HG03521 (cell line): ENCODE measurements around the gene MMEL1.

Experiments used
- ATAC-seq: cut with Tn5 transposase; IDR thresholded peaks from one replicate; pipeline ENCODE4 v1.9.1; 2021; ENCODE audit warnings: mild to moderate bottlenecking, moderate library complexity; ENCODE audit not compliant: unreplicated experiment

Gene MMEL1

DNA sequence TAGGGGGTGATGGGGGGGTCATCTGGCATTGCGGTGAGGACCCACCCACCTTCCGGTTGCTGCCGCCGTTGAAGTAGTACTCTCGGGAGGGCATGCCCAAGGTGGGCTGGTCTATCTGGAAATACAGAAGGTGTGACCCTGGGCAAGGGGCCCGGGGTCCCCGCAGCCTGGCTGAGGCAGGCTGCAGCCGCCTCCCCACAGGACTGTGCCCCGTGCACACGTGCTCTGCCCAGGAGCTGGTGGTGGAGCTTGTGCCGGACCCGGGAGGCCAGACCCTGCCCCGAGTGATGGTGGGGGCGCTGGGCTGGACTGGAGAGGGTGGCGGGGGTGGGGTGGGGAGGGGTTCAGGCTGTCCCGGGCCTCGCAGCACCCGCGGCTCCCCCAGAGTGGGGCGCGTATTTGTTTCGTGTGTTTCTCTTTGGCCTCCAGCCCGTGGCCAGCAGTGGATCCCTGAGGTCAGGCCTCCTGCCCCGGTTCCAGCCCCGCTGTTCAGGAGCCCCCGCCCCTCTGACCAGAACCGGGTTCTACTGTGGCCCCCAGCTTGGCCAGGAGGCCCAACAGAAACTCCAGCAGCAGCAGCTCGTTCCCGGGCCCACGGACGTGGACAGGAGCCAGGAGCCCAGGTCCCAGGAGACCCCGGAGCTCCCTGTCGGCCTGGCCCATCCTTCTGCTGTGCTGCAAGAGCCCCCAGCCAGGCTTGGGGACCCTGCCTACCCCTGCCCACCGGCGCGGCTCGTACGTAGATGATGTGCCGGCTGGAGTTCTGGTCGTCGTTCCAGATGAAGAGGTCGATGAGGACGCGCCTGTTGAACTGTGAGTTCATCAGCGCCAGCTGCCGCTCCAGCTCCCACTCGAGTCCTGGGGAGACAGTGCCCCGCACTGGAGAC is 27.1 kb downstream of the MMEL1 start:
- no peak for ATAC-seq

DNA sequence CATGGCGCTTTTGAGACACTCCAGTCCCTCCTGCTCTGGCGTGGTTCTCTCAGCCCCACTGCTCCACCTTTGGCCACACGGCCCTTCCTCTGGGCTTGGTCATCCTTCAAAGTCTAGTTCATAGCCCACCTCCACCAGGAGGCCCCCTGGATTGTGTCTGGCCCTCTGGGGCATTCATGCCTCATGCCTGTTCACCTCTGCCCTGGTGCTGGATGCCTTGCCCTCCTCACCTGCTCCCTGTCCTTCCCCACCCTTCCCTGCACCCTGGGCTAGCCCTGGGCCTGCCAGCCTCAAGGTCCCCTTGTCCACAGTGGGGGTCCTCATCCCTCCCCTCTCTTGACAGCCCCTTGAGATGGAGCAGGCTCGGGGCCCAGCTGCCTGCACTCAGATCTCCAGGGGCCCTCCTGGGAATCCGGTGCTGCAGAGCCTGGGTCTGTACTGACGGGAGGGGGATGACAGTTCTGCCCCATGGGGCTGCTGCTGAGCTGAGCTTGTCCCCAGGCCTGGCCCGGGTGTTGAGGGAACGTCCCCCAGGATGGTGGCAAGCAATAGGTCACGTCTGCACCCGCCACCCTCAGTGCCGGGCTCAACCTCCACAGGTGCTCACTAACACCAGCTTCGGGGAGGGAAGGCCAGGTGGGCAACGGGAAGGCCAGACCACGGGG is 27.8 kb downstream of the MMEL1 start:
- ATAC-seq: no peak

- no peak for ATAC-seq
These were observed 28.5 kb downstream of the MMEL1 start for GRCh38 chr1:2604156-2604843.

DNA sequence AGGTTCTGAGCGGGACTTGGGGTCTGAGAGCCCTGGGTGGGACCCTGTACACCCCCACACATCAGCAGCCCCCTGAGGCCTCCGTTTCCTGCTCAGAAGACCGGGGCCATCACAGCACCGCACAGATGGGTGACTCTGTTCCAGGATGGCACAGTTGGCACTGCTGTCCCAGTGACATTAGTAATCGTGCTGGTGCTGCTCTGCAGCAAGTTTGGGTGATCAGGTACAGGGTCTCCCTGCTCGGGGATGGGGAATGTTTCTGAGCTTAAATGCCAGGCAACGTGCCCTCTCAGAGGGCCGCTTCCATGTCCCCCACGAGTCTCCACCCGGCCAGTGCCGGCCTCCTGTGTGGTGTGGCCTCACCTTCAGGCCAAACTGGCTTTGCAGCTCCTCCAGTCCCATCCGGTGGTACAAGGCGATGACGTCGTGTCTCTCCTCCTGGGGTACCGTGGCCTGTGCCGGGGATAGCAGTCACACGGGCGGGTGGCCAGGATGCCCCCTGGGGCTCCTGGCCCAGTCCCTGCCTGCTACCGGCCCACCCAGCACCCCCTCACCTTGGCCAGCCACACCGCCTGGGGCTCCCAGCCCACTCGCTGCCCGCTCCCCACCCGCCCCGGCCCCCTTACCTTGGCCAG is 29.2 kb downstream of the MMEL1 start:
- no peak for ATAC-seq

GRCh38 chr1:2602866-2603520 is 29.8 kb downstream of the MMEL1 start:
- no peak for ATAC-seq

- ATAC-seq: no peak
These were observed 30.4 kb downstream of the MMEL1 start for GRCh38 chr1:2602311-2602835.

GRCh38 chr1:2601721-2602303 is 31.0 kb downstream of the MMEL1 start:
- ATAC-seq: no peak

DNA sequence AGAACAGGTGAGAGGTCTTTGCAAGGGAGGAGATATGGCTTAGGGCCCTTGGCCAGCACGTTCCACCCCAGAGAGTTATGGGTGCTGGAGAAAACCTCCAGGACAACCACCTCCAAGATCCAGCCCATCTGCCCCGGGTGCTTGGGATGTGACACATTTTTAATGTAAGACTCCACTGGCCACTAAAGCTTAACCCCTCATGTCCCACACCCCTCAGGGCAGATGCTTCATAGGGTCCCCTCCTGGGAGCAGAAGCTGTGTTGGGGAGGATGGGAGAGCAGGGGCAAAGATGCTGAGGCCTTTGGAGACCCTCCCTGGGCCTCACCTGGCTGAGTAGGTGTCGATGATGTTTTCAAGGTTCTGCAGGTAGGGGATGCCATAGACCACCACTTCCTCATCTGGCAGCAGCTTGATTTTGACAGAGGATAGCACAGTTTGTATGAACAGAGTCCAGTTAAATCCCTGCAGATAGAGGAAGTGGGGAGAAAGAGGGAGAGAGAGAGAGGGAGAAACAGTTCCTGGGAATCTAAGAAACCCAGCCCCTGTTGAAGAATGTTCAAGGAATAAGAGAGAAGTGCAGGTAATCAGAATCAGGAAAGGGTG is 34.4 kb downstream of the MMEL1 start:
- ATAC-seq: no peak

DNA sequence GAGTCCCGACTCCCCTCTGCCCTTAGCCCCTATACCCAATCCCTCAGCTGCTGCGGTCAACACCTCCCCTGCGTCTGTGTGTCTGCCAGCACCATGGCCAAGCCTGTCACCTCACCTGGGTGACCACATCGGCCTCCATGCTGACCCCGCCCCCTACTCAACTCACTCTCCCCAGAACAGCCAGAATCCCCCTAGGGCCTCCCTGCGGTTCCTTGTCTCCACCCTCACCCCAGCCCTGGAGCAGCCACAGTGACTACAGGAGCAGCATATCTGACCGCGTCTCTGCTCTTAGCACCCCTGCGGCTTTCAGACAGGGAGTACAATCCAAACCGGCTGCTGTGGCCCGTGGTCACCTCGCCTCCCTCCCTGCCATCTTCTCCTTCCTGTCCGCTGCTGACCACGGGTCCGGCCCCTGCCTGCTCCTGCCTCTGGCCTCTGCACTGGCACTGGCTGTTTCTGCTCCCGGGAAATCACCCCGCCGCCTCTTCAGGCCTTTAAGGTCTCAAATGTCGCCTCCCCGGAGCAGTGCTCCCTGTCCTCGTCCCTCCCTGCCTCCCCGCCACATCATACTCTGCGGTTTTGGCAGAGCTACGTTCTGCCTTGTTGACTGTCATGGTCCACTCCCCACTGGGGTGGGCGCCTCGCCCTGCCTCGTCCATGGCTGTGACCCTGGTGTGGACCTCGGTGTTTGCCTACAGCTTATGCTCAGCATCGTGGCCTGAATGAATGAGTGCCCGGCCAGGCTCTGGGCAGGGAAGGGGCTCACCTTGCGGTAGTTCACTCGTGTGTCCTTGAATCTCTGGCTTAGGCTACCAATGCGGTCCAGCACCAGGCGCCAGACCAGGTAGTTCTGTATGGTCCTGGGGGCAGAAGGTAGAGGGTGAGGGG is 35.1 kb downstream of the MMEL1 start:
- ATAC-seq: no peak

DNA sequence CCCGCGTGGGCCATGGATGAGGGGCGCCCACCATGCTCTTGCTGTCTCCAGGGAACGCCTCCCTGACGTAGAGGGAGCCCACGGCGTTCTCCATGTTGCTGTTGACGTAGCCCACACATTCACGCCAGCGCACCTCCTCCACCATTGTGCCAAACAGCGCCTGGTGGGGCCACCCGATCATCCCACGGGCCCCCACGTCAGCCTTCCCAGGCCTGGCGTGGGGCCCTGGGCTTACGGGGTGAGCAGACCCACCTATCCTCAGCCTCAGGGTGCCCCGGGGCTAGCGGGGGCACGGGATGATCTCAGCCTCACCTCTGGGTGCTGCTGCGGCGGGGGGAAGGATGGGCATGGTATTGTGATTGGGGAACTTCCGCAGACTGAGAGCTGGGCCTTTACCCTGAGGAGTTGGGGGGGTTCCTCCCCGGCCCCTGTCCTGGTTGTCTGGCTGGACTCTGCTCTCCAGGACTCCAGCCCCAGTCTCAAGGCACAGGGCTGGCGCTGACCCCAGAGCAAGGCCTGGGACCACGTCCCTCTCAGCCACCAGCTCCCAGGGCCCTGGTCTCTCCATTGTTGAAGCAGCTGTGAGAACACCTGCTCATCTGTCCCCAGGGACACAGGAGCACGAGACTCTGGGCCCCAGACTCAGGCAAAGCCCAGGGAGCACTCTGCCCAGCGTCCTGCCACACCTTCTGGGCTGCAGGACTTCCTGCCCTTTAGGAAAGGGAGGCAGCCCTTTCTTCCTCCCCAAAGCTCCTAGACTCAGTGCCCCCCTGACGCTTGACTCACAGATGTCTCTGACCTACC is 36.1 kb downstream of the MMEL1 start:
- ATAC-seq: no peak

DNA sequence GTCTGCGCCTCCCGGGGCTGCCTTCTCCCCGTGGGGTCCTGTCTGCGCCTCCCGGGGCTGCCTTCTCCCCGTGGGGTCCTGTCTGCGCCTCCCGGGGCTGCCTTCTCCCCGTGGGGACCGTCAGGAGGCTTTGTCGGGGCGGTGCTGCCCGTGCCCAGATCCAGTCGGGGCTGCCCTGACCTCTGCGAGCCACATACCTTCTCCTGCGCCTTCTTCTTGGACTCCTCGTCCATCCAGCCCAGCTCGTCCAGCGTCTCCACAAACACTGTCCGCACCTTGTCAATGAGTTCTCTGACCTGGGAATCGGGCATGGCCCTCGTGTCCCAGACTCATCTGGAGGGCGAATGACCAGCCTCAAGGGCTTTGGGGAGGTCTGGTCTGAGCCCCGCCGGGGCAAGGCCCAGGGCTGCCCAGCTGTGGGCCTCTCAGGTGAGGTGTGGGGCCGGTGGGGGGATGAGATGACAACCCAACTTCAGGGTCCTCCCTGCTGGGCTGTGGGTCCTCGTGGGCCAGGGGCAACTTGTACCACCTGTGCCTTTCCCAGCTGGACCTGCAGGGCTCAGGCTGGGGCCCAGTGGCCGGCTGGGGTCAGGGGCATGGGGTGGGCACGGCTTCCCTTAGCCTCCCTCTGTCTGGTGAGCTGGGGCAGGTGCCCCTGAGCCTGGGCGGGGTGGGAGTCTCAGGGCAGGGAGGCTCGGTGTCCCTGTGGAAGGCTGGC is 36.8 kb downstream of the MMEL1 start:
- ATAC-seq: no peak

DNA sequence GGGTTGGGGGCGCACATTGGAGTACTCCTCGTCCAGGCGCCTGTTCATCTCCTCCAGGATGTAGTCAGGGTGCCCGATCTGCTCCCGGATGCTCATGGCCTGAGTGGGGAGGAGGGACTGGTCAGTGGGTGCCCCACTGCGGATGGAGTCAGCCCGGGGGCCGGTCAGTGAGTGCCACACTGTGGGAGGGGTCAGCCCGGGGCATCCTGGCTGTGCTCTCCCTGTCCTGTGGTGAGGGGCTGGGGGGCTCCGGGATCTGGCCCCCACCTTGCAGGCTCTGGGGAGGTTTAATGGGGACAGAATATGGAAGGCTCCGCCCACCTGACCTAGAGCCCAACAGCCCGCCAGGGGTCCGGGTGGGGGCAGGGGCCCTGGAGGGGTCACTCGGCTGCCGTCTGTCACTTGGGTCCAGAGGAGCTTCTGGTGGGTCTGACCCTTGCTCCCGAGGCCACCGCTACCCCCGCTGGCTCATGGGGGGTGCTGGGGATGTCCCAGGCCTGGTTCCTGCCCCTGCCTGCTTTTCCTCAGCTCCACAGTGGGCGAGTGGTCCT is 37.5 kb downstream of the MMEL1 start:
- ATAC-seq: no peak

DNA sequence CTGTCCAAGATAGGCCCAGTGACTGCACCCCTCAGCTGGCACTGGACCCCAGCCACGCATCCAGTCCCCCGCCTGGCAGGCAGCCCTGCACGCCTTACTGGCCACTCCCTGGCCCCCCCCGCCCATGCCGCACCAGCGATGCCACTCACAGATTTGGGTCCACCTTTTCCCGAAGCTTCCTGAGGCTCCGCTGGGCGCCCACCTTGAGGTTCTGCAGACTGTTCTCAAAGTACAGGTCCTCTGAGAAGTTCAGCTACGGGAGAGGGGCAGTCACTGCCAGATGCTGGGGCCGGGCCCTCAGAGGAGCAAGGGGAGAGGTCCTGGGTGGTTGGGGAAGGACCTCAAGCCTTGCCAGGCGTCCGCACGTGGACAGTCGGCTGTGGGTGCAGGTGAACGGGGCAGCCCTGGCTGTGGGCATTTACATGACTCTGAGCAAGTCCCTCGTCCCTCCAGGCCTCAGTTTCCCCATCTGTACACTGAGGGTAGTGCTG is 38.1 kb downstream of the MMEL1 start:
- no peak for ATAC-seq

GRCh38 chr1:2594001-2594640 is 38.7 kb downstream of the MMEL1 start:
- ATAC-seq: no peak

DNA sequence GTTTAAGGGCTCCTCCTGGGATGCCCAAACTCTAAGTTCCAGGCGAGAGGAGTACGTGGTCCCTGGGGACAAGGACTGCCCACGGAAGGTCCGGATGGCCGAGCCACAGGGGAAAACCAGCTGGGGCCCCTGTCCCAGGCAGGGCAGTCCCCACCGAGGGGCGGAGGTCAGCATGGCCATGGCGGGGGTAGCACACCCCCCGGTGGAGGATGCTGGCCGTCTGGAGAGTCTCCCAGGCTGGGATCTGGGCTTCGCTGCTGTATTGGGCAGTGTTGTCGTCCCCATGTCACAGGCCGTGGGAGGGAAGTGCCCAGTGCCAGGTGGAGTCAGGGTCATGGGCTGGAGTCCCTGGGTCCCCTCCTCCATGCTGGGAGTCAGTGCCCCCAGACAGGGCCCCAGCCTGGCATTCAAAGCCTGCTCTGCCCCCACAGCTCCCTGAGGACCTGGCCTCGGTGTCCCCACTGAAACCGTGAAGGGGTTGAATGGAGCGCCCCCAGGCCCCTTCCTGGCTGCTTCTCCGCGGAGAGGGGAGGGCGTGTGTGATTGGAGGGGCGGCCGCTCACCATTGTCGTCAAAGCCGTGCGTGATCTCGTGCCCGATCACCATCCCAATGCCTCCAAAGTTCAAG is 39.5 kb downstream of the MMEL1 start:
- ATAC-seq: no peak

GRCh38 chr1:2592672-2593071 is 40.1 kb downstream of the MMEL1 start:
- no peak for ATAC-seq
